Calu3 (cell line): ENCODE data around the gene ZBTB49. TPM values are rescaled to one million over a fixed set of nuclear protein-coding genes. Genes with fewer than 3 reads are reported as not detected.

ENCODE experiments used
- BruUV-seq: library from RNA; stranded (reverse); fragments of 400-500 nt; replicated peaks from 2 replicates; lab custom pipeline; 2021; lab: Mats Ljungman, UMichigan
- CTCF ChIA-PET: fragments of 300-600 bp; sonication (Branson Sonifier 250); formaldehyde crosslinking; loops from one replicate; lab custom pipeline; 2022; ENCODE audit warnings: antibody characterized with exemption; lab: Charles Lee
- DNase-seq: peaks from one replicate; pipeline ENCODE4 v3.0.0; 2022
- H3K27ac Mint-ChIP-seq: one replicate; pipeline ENCODE4 v1.8.0; 2022; ENCODE audit warnings: mixed read lengths; ENCODE audit not compliant: unreplicated experiment
- H3K27me3 Mint-ChIP-seq: one replicate; pipeline ENCODE4 v1.8.0; 2022; ENCODE audit warnings: mixed read lengths; ENCODE audit not compliant: unreplicated experiment
- H3K36me3 Mint-ChIP-seq: one replicate; pipeline ENCODE4 v1.8.0; 2022; ENCODE audit warnings: mild to moderate bottlenecking, moderate library complexity, mixed read lengths; ENCODE audit not compliant: insufficient read depth, unreplicated experiment
- H3K4me1 Mint-ChIP-seq: one replicate; pipeline ENCODE4 v1.8.0; 2022; ENCODE audit warnings: mild to moderate bottlenecking, low read depth, mixed read lengths; ENCODE audit not compliant: unreplicated experiment
- H3K4me3 Mint-ChIP-seq: one replicate; pipeline ENCODE4 v1.8.0; 2022; ENCODE audit warnings: mild to moderate bottlenecking, low read depth, moderate library complexity, mixed read lengths; ENCODE audit not compliant: unreplicated experiment
- H3K9me3 Mint-ChIP-seq: one replicate; pipeline ENCODE4 v1.8.0; 2022; ENCODE audit warnings: low read depth, mixed read lengths; ENCODE audit not compliant: unreplicated experiment
- CTCF ChIP-seq: fragments of 200-600 bp; IDR thresholded peaks from one replicate; pipeline ENCODE4 v1.8.0; 2022; ENCODE audit warnings: antibody characterized with exemption; ENCODE audit not compliant: unreplicated experiment
- intact Hi-C: fragments of 100-400 bp; cut with micrococcal nuclease; formaldehyde crosslinking; loops from one replicate; pipeline ENCODE4 v1.10.0; 2022; ENCODE audit not compliant: unreplicated experiment
- total RNA-seq: library from RNA; stranded (reverse); gene quantifications from 2 replicates; pipeline ENCODE4 v1.2.3, GENCODE V29; 2022

ZBTB49 gene
- total RNA-seq, 1 experiment from 2014 or later, result 3.3 TPM

DNA sequence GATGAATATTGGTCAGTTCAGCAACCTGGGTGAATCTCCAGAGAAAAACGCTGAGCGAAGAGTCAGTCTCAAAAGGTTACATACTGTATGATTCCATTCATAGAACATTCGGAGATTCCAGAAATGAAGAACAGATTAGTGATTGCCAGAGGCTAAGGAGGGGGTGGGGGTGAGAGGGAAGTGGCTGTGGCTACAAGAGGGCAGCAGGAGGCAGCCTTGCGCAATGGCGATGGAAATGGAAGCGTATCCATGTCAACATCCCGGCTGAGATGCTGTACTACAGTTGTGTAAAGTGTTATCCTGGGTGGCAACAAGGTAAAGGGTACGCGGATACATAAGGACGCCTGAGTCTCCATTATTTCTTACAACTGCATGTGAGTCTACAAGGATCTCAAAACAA lies 18.1 kb upstream of the ZBTB49 start:
- intact Hi-C loops, result no loop called here
- no peaks in the 10 kb centered on the region for H3K4me1 Mint-ChIP-seq
- TF ChIP-seq CTCF, result no peak
- no peak overlapping the region for H3K27ac Mint-ChIP-seq
- peaks cover 6% of the 10 kb centered on the region for H3K36me3 Mint-ChIP-seq
- no peak overlapping the region for H3K4me3 Mint-ChIP-seq
- CTCF ChIA-PET, result no interaction called here
- BruUV-seq, result no TSS peak
- H3K27me3 Mint-ChIP-seq, result no peaks in the 10 kb centered on the region
- DNase-seq, result no peak
- no peaks in the 10 kb centered on the region for H3K9me3 Mint-ChIP-seq

GRCh38 chr4:4274226-4274625 lies 15.8 kb upstream of the ZBTB49 start:
- Mint-ChIP-seq H3K36me3 (peaks cover 6% of the 10 kb centered on the region), H3K27ac (no peak overlapping the region)
- CTCF ChIA-PET, result no interaction called here

DNA sequence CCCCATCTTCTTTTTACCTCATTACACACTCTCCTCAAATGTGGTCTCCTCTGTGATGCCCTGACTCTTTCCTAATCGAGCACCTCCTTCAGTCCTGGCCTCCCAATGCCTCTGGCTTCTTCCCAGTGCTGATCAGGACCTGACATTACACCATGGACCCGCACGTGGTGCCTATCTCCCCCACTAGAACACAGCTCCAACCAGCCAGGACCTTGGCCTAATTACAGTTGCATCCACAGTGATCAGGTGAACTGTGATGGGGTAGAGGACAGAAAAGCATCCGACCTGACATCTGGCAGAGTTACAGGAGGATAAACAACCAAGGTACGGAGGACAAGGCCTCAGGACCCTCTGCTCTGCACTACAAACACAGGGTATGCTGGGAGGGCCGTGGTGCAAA lies 12.5 kb upstream of the ZBTB49 start:
- CTCF ChIA-PET, result no interaction called here
- TF ChIP-seq CTCF, result no peak
- no peak overlapping the region for H3K27ac Mint-ChIP-seq
- no peak overlapping the region for H3K4me3 Mint-ChIP-seq
- peaks cover 6% of the 10 kb centered on the region for H3K36me3 Mint-ChIP-seq
- H3K9me3 Mint-ChIP-seq, result no peaks in the 10 kb centered on the region
- no peaks in the 10 kb centered on the region for H3K27me3 Mint-ChIP-seq
- BruUV-seq, result no TSS peak
- no peaks in the 10 kb centered on the region for H3K4me1 Mint-ChIP-seq
- DNase-seq, result no peak
- intact Hi-C loops, result no loop called here

More at GRCh38 chr4:4274226-4274625, 15.8 kb upstream of the ZBTB49 start:
- no peaks in the 10 kb centered on the region for H3K9me3 Mint-ChIP-seq
- BruUV-seq, result no TSS peak
- no peaks in the 10 kb centered on the region for H3K4me1 Mint-ChIP-seq
- intact Hi-C loops, result no loop called here
- H3K4me3 Mint-ChIP-seq, result no peak overlapping the region
- TF ChIP-seq CTCF, result no peak
- DNase-seq, result no peak
- no peaks in the 10 kb centered on the region for H3K27me3 Mint-ChIP-seq

DNA sequence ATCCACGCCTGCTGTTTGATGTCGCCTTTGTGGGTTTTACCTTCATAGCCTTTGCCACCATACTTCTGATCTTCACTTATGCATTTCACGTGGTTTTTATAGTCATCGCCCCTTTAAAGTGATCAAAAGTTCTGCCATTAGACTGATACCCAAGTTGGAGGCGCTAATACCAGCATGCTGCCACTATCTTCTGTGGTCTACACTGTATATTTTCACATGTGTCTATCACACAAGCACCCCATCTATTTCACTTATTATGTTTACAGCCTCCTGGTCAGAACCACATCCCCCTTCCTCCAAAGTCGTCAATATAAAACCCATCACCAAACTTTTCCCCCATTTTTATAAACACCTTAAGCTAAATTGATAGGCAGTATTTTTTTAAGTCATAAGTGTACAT lies 8.3 kb upstream of the ZBTB49 start:
- H3K36me3 Mint-ChIP-seq, result no peaks in the 10 kb centered on the region
- no peak for TF ChIP-seq CTCF
- no TSS peak for BruUV-seq

More for the DNA sequence above, 8.3 kb upstream of the ZBTB49 start:
- Mint-ChIP-seq H3K27me3 (no peaks in the 10 kb centered on the region), H3K9me3 (no peaks in the 10 kb centered on the region), H3K4me3 (no peak overlapping the region), H3K4me1 (peaks cover 5% of the 10 kb centered on the region), H3K27ac (no peak overlapping the region)
- DNase-seq, result no peak
- intact Hi-C loops, result no loop called here
- CTCF ChIA-PET, result no interaction called here
